Naive thymus-derived CD4-positive, alpha-beta T cell (primary cell): Measurements from ENCODE around the gene VPS51. TPM values are rescaled to one million over a fixed set of nuclear protein-coding genes. Genes with fewer than 3 reads are reported as not detected.

ENCODE experiments used
- ATAC-seq: fragments of 150-1000 bp; cut with Tn5 transposase; 2 replicates; pipeline ENCODE4 v1.10.0; 2021; ENCODE audit warnings: mild to moderate bottlenecking, moderate library complexity
- CTCF ChIA-PET: fragments of 350-600 bp; sonication (Branson Sonifier 250); formaldehyde crosslinking; loops from one replicate; lab custom pipeline; 2021; ENCODE audit warnings: antibody characterized with exemption; lab: Charles Lee
- POLR2A ChIA-PET: fragments of 350-600 bp; sonication (Branson Sonifier 250); formaldehyde crosslinking; loops from one replicate; lab custom pipeline; 2021; ENCODE audit warnings: antibody characterized with exemption, inconsistent platforms; lab: Charles Lee
- DNase-seq, 9 donors: peaks; one replicate each; pipeline versions ENCODE4 v3.0.0 to v3.0.0-alpha.2; 2020 to 2022; ENCODE audit warnings: mixed read lengths in 1 of 9
- H3K27ac ChIP-seq: one replicate; pipeline ENCODE4 v1.7.0; 2013; ENCODE audit warnings: mild to moderate bottlenecking, low read depth, low read length, moderate library complexity
- H3K27me3 ChIP-seq, 2 donors: one replicate each; pipeline ENCODE4 v1.7.0; 2013; ENCODE audit warnings: low read length in 2 of 2, mild to moderate bottlenecking in 2 of 2, moderate library complexity in 2 of 2; ENCODE audit not compliant: control insufficient read depth in 2 of 2, insufficient read depth in 2 of 2
- H3K36me3 ChIP-seq, 3 experiments: 1 replicate in 2 of 3; 2 replicates in 1 of 3; pipeline ENCODE4 v1.7.0; 2013; ENCODE audit warnings: low read length in 3 of 3, mild to moderate bottlenecking in 3 of 3, moderate library complexity in 1 of 3; ENCODE audit not compliant: insufficient read depth in 3 of 3, control insufficient read depth in 2 of 3
- H3K4me1 ChIP-seq, 2 donors: one replicate each; pipeline ENCODE4 v1.7.0; 2013; ENCODE audit warnings: low read length in 2 of 2, mild to moderate bottlenecking in 2 of 2, moderate library complexity in 1 of 2; ENCODE audit not compliant: control insufficient read depth in 2 of 2, insufficient read depth in 2 of 2
- H3K4me3 ChIP-seq: 2 replicates; pipeline ENCODE4 v1.7.0; 2013; ENCODE audit warnings: mild to moderate bottlenecking, low read length
- H3K9me3 ChIP-seq, 3 experiments: 1 replicate in 2 of 3; 2 replicates in 1 of 3; pipeline ENCODE4 v1.7.0; 2013; ENCODE audit warnings: low read length in 3 of 3; ENCODE audit not compliant: control insufficient read depth in 2 of 3
- H3K27ac Mint-ChIP-seq, 9 donors: one replicate each; pipeline ENCODE4 v1.8.0; 2020 to 2022; ENCODE audit warnings: mixed read lengths in 9 of 9, mild to moderate bottlenecking in 8 of 9, moderate library complexity in 5 of 9, inconsistent platforms in 2 of 9
- H3K27me3 Mint-ChIP-seq, 5 donors: one replicate each; pipeline ENCODE4 v1.8.0; 2021 to 2022; ENCODE audit warnings: mixed read lengths in 5 of 5, mild to moderate bottlenecking in 1 of 5
- H3K36me3 Mint-ChIP-seq, 5 donors: one replicate each; pipeline ENCODE4 v1.8.0; 2020 to 2022; ENCODE audit warnings: mixed read lengths in 5 of 5, mild to moderate bottlenecking in 3 of 5, inconsistent platforms in 1 of 5
- H3K4me1 Mint-ChIP-seq, 7 donors: one replicate each; pipeline ENCODE4 v1.8.0; 2020 to 2022; ENCODE audit warnings: mixed read lengths in 7 of 7, mild to moderate bottlenecking in 3 of 7, inconsistent platforms in 1 of 7
- H3K4me3 Mint-ChIP-seq, 10 donors: one replicate each; pipeline ENCODE4 v1.8.0; 2020 to 2022; ENCODE audit warnings: mild to moderate bottlenecking in 10 of 10, mixed read lengths in 10 of 10, moderate library complexity in 6 of 10, inconsistent platforms in 2 of 10
- H3K9me3 Mint-ChIP-seq, 11 donors: one replicate each; pipeline ENCODE4 v1.8.0; 2020 to 2022; ENCODE audit warnings: mixed read lengths in 11 of 11, mild to moderate bottlenecking in 4 of 11, inconsistent platforms in 1 of 11, moderate library complexity in 1 of 11
- intact Hi-C, 2 donors: fragments of 100-400 bp; cut with micrococcal nuclease; formaldehyde crosslinking; loops; one replicate each; pipeline ENCODE4 v1.15.1; 2023
- polyA plus RNA-seq, 2 donors: library from polyadenylated mRNA; unstranded; fragments of 300-500 nt; fragmentation: Illumina TruSeq; gene quantifications; one replicate each; pipeline ENCODE4 v1.2.3, GENCODE V29; 2021
- total RNA-seq, 6 experiments: library from RNA in 5 of 6; stranded (reverse) in 5 of 6; gene quantifications; 1 replicate in 5 of 6; 2 replicates in 1 of 6; pipeline ENCODE4 v1.2.3 and lab custom pipeline; 2021 to 2026

Gene VPS51
- total and polyA plus RNA-seq, 7 experiments from 2014 or later = 106 to 269 (median 196) TPM

DNA sequence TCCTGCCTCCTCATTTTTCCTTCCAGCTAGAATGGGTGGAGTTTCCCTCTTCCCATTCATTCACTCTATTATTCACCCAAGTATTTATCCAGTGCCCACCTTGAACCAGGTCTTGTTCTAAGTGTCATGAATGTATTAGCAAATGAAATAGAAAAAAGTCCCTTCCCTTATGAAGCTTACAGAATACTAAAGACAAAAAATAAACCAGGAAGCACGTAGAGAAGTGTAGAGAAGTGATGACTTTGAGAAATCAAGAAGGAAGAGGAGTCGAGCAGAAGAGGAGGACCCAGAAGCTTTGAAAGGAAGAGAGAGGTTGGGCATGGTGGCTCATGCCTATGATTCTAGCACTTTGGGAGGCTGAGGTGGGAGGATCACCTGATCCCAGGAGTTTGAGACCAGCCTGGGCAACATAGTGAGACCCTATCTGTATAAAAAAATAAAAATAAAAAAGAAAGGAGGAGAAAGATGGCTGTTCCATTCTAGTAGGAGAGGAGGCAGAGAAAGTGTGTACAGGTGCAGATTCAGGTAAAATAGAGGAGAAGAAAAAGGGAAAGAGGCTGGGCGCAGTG is 55.4 kb downstream of the VPS51 start:
- no peaks in the 10 kb centered on the region for H3K27me3 ChIP-seq
- Mint-ChIP-seq H3K27ac (peak overlapping the region in 1 of 9 donors; percentile 53), H3K27me3 (peaks cover 0 to 4% (median 0%) of the 10 kb centered on the region in 5 donors), H3K36me3 (peaks cover 0 to 3% (median 0%) of the 10 kb centered on the region in 5 donors), H3K9me3 (peaks cover 0 to 1% (median 0%) of the 10 kb centered on the region in 11 donors), H3K4me1 (peaks cover 0 to 12% (median 0%) of the 10 kb centered on the region in 7 donors), H3K4me3 (no peak overlapping the region)
- intact Hi-C loops = no loop called here
- POLR2A ChIA-PET = no interaction called here
- H3K4me1 ChIP-seq = no peaks in the 10 kb centered on the region
- ATAC-seq = no peak
- CTCF ChIA-PET = no interaction called here
- H3K36me3 ChIP-seq = no peaks in the 10 kb centered on the region
- DNase-seq = no peak
- no peak overlapping the region for H3K27ac ChIP-seq
- H3K4me3 ChIP-seq = no peak overlapping the region
- no peaks in the 10 kb centered on the region for H3K9me3 ChIP-seq

DNA sequence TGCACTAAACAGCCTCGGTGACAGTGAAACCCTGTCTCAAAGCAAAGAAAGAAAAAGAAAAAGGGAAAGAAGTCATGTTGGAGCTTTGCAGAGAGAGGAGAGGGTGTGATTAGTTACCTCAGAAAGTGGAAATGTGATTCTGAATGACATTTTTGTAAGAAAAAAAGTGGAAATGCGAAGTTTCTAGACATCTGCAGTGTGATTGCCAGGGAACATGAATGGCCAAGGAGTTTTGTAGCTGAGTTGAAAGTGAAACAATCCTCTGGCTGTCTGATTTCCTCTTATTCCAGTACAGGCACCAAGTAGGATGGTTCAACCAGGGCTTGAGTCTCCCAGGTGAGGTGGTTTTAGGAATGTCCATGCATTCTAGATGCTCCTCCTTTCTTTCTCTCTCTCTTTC is 56.1 kb downstream of the VPS51 start:
- H3K4me1 Mint-ChIP-seq = peaks cover 0 to 12% (median 0%) of the 10 kb centered on the region in 7 donors
- intact Hi-C loops = no loop called here
- no peak overlapping the region for H3K4me3 ChIP-seq
- H3K27me3 Mint-ChIP-seq = peaks cover 0 to 4% (median 0%) of the 10 kb centered on the region in 5 donors
- CTCF ChIA-PET = no interaction called here
- no peaks in the 10 kb centered on the region for H3K9me3 ChIP-seq
- peaks cover 0 to 1% (median 0%) of the 10 kb centered on the region in 11 donors for H3K9me3 Mint-ChIP-seq
- no peak overlapping the region for H3K27ac ChIP-seq
- no peaks in the 10 kb centered on the region for H3K4me1 ChIP-seq
- H3K27me3 ChIP-seq = no peaks in the 10 kb centered on the region
- H3K36me3 ChIP-seq = no peaks in the 10 kb centered on the region
- no peak overlapping the region for H3K27ac Mint-ChIP-seq
- H3K4me3 Mint-ChIP-seq = no peak overlapping the region
- ATAC-seq (no peak), DNase-seq (no peak)
- POLR2A ChIA-PET = interaction anchor here (0.8 kb wide), 1 partner anchor 17 kb away, joined by 3 read pairs; no protein-coding TSS in a partner anchor
- H3K36me3 Mint-ChIP-seq = peaks cover 0 to 3% (median 0%) of the 10 kb centered on the region in 5 donors

DNA sequence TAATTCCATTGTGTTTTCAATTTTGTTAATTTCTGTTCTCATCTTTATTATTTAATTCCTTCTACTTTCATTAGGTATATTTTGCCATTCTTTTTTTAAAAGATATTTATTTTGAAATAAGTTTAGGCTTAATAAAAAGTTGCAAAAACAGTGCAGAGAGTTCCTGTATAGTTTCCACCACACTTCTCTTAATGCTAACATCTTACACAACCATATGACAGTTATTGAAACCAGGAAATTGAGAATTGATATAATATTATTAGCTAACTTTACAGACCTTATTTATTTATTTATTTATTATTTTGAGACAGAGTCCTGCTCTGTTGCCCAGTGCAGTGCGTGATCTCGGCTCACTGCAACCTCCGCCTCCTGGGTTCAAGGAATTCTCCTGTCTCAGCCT is 60.2 kb downstream of the VPS51 start:
- ChIA-PET POLR2A (no interaction called here), CTCF (no interaction called here)
- DNase-seq = no peak
- H3K4me3 ChIP-seq = no peak overlapping the region
- H3K27me3 ChIP-seq = no peaks in the 10 kb centered on the region
- Mint-ChIP-seq H3K36me3 (no peaks in the 10 kb centered on the region), H3K9me3 (no peaks in the 10 kb centered on the region), H3K27me3 (peaks cover 0 to 13% (median 0%) of the 10 kb centered on the region in 5 donors), H3K27ac (no peak overlapping the region), H3K4me3 (no peak overlapping the region), H3K4me1 (peaks cover 0 to 12% (median 0%) of the 10 kb centered on the region in 7 donors)
- no peaks in the 10 kb centered on the region for H3K36me3 ChIP-seq
- intact Hi-C loops = no loop called here
- no peak for ATAC-seq
- no peaks in the 10 kb centered on the region for H3K4me1 ChIP-seq
- H3K9me3 ChIP-seq = no peaks in the 10 kb centered on the region
- no peak overlapping the region for H3K27ac ChIP-seq

DNA sequence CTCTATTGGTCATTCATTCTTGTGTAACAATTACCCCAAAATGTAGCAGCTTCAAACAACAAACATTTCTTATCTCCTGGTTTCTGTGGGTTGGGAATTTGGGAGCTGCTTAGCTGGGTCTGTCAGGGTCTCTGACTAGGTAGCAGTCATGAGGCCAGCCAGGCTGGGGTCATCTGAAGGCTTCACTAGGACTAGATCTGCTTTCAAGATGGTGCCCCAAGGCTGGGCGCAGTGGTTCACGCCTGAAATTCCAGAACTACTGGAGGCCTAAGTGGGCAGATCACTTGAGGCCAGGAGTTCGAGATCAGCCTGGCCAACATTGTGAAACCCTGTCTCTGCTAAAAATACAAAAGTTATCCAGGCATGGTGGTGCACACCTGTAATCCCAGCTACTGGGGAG is 60.9 kb downstream of the VPS51 start:
- CTCF ChIA-PET = no interaction called here
- H3K27me3 ChIP-seq = no peaks in the 10 kb centered on the region
- H3K9me3 ChIP-seq = no peaks in the 10 kb centered on the region
- Mint-ChIP-seq H3K27me3 (peaks cover 0 to 13% (median 0%) of the 10 kb centered on the region in 5 donors), H3K27ac (peak overlapping the region in 1 of 9 donors; percentile 74), H3K36me3 (no peaks in the 10 kb centered on the region), H3K4me3 (no peak overlapping the region), H3K4me1 (peaks cover 0 to 9% (median 0%) of the 10 kb centered on the region in 7 donors), H3K9me3 (no peaks in the 10 kb centered on the region)
- H3K4me1 ChIP-seq = no peaks in the 10 kb centered on the region
- no peaks in the 10 kb centered on the region for H3K36me3 ChIP-seq
- intact Hi-C loops = no loop called here
- DNase-seq (no peak), ATAC-seq (no peak)
- POLR2A ChIA-PET = interaction anchor here (0.6 kb wide), 1 partner anchor 38 kb away, joined by 5 read pairs; no protein-coding TSS in a partner anchor
- no peak overlapping the region for H3K4me3 ChIP-seq
- H3K27ac ChIP-seq = no peak overlapping the region

- H3K9me3 Mint-ChIP-seq = no peaks in the 10 kb centered on the region
- CTCF ChIA-PET = no interaction called here
- POLR2A ChIA-PET = interaction anchor here (0.6 kb wide), 1 partner anchor 39 kb away, joined by 5 read pairs; no protein-coding TSS in a partner anchor
These were observed 61.3 kb downstream of the VPS51 start for GRCh38 chr11:65157336-65157735.

DNA sequence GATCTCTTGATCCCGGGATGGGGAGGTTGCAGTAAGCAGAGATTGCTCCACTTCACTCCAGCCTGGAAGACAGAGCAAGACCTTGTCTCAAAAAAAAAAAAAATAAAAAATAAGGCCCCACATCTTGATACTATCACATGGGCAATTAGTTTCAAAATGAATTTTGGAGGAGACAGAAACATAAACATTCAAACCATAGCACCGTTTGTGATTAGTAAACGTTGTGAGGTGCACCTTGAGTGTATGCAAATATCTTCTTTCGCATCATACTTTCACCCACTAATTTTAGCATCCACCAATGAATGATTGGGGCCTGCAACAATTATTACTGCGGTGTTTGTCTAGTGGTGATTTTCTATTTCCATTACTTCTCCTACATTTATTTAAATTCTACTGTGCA is 63.0 kb downstream of the VPS51 start:
- Histone ChIP-seq H3K36me3 (no peaks in the 10 kb centered on the region), H3K27me3 (no peaks in the 10 kb centered on the region), H3K9me3 (no peaks in the 10 kb centered on the region), H3K4me3 (no peak overlapping the region), H3K27ac (no peak overlapping the region), H3K4me1 (no peaks in the 10 kb centered on the region)
- intact Hi-C loops = no loop called here
- no peak overlapping the region for H3K27ac Mint-ChIP-seq
- peaks cover 0 to 13% (median 0%) of the 10 kb centered on the region in 5 donors for H3K27me3 Mint-ChIP-seq
- H3K4me3 Mint-ChIP-seq = no peak overlapping the region
- POLR2A ChIA-PET = interaction anchor here (0.7 kb wide), 1 partner anchor 1130 kb away, joined by 3 read pairs; the partner anchor contains the start of gene YIF1A
- no peak for DNase-seq
- H3K4me1 Mint-ChIP-seq = no peaks in the 10 kb centered on the region
- no peaks in the 10 kb centered on the region for H3K9me3 Mint-ChIP-seq
- no peak for ATAC-seq
- no peaks in the 10 kb centered on the region for H3K36me3 Mint-ChIP-seq
- CTCF ChIA-PET = interaction anchor here (0.7 kb wide), 1 partner anchor 83 kb away, joined by 3 read pairs; no protein-coding TSS in a partner anchor

More at GRCh38 chr11:65157336-65157735, 61.3 kb downstream of the VPS51 start:
- H3K27me3 ChIP-seq = no peaks in the 10 kb centered on the region
- Mint-ChIP-seq H3K27ac (no peak overlapping the region), H3K36me3 (no peaks in the 10 kb centered on the region), H3K4me1 (peaks cover 0 to 5% (median 0%) of the 10 kb centered on the region in 7 donors), H3K27me3 (peaks cover 0 to 13% (median 0%) of the 10 kb centered on the region in 5 donors), H3K4me3 (no peak overlapping the region)
- ATAC-seq = no peak
- no peak overlapping the region for H3K27ac ChIP-seq
- no peaks in the 10 kb centered on the region for H3K9me3 ChIP-seq
- DNase-seq = no peak
- no peaks in the 10 kb centered on the region for H3K36me3 ChIP-seq
- H3K4me1 ChIP-seq = no peaks in the 10 kb centered on the region
- H3K4me3 ChIP-seq = no peak overlapping the region
- intact Hi-C loops = no loop called here

- Mint-ChIP-seq H3K36me3 (no peaks in the 10 kb centered on the region), H3K4me1 (no peaks in the 10 kb centered on the region), H3K27ac (no peak overlapping the region), H3K27me3 (peaks cover 0 to 13% (median 0%) of the 10 kb centered on the region in 5 donors), H3K4me3 (no peak overlapping the region), H3K9me3 (no peaks in the 10 kb centered on the region)
- Histone ChIP-seq H3K4me1 (no peaks in the 10 kb centered on the region), H3K4me3 (no peak overlapping the region), H3K9me3 (no peaks in the 10 kb centered on the region), H3K27ac (no peak overlapping the region), H3K36me3 (no peaks in the 10 kb centered on the region), H3K27me3 (no peaks in the 10 kb centered on the region)
- ATAC-seq (no peak), DNase-seq (no peak)
- ChIA-PET CTCF (no interaction called here), POLR2A (no interaction called here)
- intact Hi-C loops = no loop called here
These were observed 64.6 kb downstream of the VPS51 start for GRCh38 chr11:65160643-65161042.
